Amygdala (tissue), 56 donors: ENCODE data around the gene DTNBP1.

Experiments
- DNase-seq, 56 donors: peaks; one replicate each; lab custom pipeline; 2025; lab: John Stamatoyannopoulos, UW

The DTNBP1 gene

DNA sequence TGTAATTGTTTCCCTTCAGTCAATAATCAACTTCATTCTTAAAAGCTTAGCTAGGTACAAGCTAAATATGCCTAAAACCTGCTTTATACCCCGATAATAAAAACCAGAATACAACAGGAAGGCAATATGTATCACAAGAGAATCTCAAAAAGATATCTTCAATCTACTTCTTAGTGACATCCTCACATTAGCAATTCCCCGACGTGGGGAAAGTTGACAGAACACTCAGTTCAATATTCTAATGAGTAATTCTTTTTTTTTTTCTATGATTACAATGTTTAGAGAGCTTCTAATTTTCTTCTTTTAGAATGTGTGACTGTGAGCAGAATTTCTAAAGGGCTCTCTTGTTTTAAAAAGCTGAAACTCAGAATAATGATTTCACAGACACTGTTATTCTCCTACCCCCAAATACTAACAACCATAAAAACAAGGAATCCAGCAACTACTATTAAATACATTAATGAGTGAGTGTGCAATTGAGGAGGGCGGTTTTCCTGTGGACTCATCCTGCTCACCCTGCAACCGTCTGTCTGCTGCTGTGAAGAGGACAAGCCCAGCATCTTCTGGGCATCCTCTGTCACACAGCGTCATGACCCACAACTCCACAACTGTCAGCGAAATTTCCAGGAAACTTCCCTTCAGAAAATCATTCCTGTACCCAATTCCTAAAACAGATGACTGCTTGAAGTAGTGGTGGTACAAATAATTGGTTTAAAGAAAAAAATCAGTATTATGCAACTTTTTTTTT is 68.1 kb downstream of the DTNBP1 start:
- DNase-seq: no peak

DNA sequence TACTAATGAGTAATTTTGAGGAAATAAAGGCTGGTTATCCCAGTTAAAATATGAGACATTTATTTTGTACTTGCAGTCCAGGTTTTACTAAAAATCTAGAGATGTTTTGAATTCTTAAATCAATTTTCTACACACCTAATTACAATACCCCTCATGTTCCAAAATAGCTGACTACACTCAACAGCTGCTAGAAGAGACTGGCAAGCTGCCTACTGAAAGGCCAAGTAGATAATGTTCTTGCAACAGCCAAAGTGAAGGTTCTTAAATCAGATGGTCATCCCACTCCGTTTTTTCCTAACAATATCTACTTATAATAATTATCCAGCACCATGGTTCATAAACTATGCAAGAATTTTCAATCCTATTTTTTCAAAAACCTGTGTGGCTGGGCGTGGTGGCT is 69.0 kb downstream of the DTNBP1 start:
- DNase-seq: no peak

DNA sequence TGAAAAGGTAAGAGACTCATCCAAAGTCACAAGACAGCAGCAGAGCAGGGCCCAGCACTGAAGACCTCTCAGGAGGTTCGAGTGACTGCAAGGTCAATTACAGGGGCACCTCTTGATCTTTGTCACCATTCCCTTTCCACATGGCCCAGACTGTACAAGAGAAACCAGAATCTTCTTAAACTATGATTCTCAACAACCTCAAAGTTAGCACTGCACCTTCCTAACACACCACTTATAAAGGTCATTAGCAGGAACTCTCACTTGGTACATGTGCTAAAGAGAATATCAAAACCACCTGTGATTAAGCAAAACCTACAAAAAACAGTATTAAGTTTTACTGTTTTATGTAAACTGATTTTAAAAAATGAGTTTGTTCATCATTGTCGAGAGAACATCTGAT is 70.2 kb downstream of the DTNBP1 start:
- DNase-seq: no peak

DNA sequence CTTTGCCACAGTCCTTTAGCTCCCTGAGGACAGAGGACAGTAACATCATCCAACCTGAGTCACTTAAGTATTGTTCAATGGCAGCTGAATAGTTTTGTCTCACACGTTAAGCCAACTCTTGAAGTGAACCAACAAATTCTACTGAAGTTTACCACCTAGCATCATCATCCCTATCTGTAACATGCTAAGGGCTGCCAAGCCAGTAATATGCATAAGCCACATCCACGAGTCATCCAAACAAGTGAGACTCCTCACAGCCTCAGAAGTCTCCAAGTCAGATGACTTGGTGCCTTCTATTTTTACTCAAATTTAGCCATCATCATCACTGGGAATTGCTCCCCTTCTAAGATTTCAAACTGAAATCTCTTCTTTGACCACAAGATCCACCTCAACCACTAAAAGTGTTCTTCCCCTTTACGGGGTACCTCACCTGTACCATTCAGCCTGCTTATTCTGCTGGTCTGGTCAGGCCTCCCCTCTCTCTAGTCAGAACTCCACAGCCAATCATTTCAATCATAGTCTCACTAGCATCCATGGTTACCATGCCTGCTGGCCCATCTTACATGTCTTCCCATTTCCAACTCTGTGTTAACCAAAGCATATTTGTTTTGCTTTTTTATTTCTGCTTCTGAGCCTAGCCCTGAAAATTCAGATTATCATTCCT is 73.7 kb downstream of the DTNBP1 start:
- DNase-seq: no peak

DNA sequence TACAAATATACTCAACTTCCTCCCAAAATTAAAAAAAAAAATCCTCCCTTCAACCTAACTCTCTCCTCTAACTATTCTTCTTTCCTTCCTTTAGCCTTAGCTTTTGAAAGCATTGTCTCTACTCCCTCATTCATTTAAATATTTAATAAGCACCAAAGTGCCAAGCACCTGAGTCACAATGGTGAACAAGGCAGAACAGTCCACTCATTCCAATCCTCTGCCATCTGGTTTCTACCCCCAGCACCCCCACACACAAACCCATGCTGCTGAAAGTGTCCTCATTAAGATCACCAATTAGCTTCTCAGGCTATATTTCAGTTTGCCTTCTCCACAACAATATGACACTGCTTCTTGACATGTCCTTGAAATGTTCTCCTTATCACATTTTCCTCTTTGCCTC is 76.3 kb downstream of the DTNBP1 start:
- DNase-seq: no peak

DNA sequence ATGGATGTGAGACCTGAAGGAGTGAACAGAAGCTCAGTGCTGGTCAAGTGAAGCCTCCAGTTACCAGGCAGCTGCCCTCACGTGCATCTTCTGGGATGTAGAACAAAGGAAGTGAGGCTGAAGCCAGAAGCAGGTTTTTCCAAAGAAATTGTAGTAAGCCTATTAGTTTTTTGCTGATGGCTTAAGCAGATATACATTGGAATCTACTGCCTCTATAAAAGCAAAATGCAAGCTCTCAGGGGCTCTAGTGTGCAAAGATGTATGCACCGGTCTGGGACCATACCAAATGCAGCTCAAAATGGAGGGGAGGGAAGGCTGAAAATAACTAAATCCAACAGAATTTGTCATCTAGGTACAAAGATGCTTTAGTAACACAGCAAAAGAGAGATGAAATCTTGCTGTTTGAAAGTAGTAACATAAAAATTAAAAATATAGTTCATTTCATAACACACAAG is 77.0 kb downstream of the DTNBP1 start:
- DNase-seq: no peak

DNA sequence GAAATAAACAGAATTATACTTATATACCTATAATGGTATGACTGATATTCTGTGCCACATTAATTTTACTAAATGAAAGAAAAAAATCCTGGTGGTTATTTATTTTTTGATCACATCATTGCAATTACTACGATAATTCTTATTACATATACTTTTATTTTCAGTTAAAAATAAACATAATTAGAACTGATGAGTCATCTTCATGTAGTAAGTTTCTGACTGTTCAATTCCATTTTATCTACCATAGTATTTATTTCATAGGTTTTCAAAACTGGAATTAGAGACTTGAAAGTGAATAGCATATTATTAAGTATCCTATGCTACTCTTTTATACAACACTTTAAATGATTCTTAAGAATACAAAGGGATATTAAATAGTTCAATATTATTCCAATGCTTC is 80.3 kb downstream of the DTNBP1 start:
- DNase-seq: no peak

DNA sequence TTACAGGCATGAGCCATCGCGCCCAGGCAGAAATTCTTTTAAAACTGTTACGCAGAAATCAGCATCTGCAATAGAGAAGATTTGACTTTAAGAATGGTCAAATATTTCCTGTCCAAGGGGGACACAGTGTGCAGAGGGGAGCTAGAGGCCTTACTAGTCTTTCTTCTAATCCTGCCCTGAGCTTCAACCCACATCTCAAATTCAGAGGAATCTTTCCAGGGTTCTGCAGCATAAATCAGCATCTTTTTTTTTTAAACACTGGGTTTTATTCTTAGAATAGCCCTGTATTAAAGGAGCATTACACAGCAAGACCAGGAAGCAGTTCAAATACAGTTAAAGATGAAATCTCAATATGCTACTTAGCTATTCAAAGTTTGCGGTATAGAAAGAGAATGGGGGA is 81.1 kb downstream of the DTNBP1 start:
- no peak for DNase-seq

DNA sequence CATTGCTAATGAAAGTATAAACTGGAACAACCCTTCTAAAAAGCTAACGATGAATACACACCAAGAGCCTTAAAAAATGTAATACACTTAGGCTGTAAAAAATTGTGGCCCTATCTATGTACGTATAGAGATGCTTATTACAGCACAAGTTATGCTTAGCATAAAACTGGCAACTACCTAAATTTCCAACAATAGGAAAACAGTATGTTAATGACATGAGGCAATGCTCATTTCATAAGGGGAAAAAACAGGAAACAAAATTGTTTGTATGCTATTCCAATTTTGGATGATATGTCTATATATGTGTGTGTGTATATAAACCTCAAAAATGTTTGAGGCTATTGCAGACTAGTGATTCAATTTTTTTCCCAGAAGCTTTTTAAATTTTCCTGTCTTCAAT is 82.5 kb downstream of the DTNBP1 start:
- DNase-seq: no peak

DNA sequence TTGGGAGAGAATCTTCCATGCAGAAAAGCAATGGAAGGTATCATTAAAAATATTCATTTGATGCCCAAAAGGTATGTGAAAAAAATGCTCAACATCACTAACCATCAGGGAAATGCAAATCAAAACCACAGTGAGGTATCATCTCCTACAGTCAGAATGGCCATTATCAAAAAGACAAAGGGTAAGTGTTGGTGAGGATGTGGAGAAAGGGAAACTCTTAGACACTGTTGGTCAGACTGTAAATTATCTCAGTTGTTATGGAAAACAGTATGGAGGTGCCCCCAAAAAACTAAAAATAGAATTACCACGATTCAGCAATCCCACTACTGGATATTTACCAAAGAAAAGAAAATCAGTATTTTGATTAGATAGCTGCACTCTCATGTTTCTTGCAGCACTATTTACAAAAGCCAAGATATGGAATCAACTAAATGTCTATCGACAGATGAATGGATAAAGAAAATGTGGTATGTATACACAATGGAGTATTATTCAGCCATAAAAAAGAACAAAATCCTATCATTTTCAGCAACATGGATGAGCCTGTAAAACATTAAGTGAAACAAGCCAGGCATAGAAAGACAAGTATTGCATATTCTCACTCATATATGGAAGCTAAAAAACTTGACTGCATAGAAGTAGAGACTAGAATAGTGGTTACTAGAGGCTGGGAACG is 84.0 kb downstream of the DTNBP1 start:
- DNase-seq: no peak

DNA sequence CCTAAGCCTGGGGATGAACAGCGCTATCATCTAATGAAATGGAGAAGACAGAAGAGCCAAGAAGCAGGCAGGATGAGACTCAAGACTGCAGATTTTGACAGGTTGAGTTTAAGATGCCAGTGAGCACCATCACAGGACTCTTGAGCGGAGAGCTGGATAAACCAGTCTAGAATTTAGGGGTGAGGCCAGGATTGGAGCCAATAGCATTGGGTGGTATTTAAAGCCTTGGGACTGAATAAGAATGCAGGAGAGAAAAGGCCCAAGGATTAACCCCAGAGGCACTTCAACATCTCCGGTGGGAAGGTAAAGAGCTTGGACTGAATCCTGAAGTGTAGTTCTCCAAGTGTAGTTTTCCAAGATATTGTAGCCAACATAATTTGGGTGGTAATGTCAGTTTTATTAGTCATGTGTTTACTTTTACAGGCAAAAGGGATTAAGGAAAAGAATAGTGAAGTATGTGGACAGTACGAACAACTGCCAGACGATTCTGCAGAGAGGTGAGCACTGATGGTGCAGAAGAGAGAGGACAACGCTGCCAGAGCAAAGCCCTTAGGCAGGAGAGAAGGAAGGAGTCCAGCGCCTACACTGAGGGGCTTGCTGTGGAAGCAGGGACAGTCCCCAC is 85.2 kb downstream of the DTNBP1 start:
- no peak for DNase-seq

DNA sequence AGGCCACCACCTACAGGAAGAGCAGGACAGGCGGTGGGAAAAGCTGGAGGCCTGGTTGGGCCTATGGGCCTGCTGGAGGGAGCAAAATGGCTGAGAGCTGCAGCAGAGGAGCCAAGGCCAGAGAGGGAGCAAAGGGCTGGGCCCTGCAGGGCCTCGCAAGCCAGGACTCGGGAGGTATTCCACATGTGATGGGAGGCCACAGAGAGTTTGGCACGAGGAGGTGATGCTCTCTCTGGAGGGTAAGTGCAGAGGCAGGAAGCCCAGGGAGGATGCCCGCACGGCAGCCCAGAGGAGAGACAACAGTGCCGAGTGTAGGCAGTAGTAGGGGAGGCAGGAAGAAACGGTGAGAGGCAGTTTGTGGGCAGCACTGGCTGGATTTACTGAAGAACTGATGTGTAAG is 85.7 kb downstream of the DTNBP1 start:
- no peak for DNase-seq

DNA sequence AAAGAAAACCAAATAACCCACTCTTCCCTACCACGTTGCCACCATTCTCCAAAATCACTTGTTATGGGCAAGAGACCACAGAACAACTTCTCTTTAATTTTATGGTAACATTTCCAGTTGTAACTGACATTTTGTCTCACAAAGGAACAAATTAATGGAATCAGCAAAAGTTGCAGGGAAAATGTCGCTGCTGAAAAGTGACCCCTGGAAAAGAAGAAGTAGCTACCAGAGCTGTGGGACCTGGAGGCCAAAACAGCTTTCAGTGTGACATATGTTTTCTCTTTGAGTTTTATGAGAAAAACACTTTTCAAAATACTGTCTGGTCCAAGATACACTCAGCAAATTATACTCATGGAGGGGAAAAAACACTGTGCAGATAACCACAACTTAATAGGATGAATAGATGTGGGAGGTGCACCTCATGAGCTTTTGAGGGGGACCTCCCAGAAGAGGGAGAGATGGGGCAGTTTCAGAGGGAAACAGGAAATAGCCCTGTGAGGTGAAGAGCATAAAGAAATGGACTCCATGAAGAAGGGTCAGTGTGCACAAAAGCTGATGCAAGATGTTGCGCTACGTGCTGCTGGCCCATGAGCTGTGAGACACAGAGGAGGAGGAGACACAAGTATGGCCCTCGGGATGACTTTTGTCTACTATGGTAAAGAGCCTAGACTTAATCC is 87.3 kb downstream of the DTNBP1 start:
- no peak for DNase-seq

DNA sequence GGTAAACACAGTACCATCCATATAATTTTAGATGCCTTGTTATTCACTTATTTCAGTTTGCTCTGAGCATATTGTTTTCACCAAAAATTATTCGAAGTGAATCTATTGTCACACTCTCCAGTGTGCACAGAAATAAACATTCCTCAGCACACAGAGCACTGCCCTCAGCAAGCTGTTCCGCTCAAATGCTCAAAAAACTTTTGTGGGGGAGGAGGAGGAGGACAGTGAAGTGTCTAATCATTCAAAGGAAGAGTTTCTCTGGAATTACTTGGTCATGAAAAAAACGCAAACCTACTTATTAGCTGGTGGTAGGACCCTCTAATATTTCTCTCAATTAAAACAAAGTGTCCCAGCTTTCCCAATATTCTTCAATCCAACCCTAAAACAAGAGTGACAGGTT is 88.3 kb downstream of the DTNBP1 start:
- DNase-seq: peak in 1 of 56 donors; percentile 10

DNA sequence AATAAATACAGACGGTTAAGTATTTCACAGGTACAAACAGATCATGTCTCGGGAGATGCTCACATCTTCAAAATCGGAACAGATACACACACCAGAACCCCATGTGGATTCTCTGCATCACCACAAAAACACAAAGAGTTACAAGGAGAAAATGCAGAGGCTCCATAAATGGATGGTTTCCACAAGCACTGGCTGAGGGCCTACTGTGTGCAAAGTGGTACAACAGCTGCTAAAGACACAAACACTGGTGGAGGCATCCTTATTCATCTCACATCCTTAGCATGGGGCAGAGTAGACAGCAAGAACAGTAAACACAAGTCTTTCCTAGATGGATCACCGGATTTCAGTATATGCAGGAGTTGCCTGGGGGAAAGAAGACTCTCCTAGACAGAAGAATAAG is 88.8 kb downstream of the DTNBP1 start:
- DNase-seq: no peak

DNA sequence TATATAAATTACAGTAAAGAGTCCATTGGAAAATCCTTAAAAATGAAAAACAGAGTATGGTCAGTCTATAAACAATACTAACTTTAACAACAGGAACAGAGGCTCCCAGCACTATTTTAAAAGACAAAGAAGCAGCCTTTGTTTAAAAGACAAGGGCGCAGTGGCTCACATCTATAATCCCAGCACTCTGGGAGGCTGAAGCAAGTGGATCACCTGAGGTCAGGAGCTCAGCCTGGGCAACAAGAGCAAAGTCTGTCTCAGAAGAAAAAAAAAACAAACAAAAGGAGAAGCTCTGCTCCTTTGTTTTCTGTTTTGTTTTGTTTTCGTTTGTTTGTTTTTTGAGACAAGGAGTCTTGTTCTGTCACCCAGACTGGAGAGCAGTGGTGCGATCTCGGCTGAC is 89.4 kb downstream of the DTNBP1 start:
- DNase-seq: no peak

DNA sequence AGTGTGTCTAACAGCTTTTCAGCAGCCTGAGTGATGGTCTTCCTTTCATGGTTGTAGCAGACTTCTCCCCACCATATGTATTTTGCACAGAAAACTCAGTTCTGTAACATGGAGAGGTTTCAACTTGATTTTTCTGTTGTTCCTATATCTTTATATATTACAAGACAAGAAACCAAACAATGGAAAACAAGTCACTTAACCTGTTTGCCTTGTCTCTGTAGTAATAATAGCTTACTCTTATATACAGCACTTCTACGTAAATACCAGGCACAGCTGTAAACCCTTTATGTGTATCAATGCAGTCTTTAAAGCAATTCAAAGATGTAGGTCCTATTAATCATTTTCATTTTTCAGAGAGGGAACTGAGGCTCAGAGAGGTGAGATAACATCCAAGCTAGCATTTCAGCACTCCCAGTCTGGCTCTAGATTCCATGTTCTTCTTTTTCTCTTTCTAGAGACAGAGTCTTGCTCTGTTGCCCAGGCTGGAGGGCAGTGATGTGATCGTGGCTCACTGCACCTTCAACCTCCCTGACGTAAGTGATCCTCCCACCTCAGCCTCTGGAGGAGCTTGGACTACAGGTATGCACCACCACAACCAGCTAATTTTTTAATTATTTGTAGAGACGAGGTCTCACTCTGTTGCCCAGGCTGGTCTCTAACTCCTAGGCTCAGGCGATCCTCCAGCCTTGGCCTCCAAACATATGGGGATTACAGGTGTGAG is 90.4 kb downstream of the DTNBP1 start:
- no peak for DNase-seq

DNA sequence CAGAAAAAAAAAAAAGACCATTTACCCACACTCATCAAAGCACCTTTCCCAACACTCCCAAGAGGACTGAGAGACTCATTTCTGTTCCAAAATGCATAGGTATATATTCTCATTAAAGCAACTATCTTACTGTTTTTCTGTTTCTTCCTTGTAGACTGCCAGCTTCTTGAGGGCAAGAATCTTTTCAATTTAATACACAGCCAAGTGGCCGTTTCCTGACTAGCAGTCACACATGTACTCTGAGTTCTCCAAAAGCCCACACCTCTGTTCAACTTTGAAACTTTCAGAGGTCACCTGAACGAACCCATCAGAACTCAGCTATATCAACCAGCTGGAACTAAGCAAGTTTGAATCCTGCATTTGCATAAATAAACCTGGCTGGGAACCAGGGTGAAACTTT is 92.7 kb downstream of the DTNBP1 start:
- DNase-seq: no peak

DNA sequence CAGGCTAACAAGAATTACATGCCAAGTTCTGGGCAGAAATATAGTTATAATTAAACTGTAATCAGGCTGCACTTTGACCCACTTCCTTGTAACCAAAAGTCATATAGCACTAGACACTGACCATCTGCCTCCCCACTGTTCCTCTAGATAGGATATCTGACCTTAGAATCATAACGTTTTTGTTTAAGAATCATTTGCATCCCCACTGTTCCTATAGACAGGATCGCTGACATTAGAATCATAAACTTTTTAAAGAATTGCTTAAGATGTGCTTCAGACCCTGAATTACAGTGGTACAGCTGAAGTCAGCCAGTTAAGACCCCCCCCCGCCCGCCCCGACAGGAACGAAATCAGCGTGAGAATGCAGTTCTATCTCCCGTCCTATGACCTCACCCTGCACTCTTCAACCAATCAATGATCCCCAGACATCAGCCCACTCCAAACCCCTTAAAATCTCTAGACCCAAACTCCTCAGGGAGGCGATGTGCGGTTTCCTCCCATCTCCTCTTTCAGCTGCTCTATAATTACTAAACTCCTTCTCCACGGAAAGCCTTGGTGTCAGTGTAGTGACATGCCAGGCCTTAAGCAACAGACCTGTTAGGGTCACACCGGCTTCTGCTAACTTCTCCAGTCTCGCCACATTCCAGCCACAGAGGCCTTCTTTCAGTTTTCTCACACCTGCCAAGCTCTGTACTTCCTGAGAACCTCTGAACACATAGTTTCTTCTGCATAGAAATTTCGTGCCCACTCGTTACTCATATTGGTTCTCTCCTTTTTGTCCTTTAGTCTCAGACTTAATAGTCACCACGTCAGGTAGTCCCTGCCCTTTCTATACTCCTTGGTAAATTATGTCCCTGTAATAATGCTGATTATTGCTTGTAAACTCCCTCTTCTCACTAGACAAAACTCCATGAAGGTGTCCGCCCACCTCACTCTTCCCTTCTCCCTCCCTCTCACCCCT is 93.5 kb downstream of the DTNBP1 start:
- no peak for DNase-seq
